NB4 (cell line): ENCODE data around the gene HTR7.

Experiments used
- MYC ChIP-seq: IDR thresholded peaks from 2 replicates; pipeline ENCODE4 v1.6.1; 2011; ENCODE audit warnings: low read depth, low read length
- POLR2A ChIP-seq: IDR thresholded peaks from 2 replicates; pipeline ENCODE4 v1.6.1; 2011; ENCODE audit warnings: mild to moderate bottlenecking; ENCODE audit not compliant: insufficient read length; ENCODE audit errors: extremely low read depth
- TF ChIP-seq, protein P1 (sequence below): IDR thresholded peaks from one replicate; pipeline ENCODE4 v1.5.1; 2012; ENCODE audit warnings: low read depth, low read length
- TF ChIP-seq, protein P2 (sequence below): IDR thresholded peaks from 2 replicates; pipeline ENCODE4 v1.6.1; 2011; ENCODE audit warnings: low read depth, low read length

- TF ChIP-seq, protein P1, sequence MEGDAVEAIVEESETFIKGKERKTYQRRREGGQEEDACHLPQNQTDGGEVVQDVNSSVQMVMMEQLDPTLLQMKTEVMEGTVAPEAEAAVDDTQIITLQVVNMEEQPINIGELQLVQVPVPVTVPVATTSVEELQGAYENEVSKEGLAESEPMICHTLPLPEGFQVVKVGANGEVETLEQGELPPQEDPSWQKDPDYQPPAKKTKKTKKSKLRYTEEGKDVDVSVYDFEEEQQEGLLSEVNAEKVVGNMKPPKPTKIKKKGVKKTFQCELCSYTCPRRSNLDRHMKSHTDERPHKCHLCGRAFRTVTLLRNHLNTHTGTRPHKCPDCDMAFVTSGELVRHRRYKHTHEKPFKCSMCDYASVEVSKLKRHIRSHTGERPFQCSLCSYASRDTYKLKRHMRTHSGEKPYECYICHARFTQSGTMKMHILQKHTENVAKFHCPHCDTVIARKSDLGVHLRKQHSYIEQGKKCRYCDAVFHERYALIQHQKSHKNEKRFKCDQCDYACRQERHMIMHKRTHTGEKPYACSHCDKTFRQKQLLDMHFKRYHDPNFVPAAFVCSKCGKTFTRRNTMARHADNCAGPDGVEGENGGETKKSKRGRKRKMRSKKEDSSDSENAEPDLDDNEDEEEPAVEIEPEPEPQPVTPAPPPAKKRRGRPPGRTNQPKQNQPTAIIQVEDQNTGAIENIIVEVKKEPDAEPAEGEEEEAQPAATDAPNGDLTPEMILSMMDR = no peak
- TF ChIP-seq POLR2A (no peak), MYC (no peak)
- TF ChIP-seq, protein P2, sequence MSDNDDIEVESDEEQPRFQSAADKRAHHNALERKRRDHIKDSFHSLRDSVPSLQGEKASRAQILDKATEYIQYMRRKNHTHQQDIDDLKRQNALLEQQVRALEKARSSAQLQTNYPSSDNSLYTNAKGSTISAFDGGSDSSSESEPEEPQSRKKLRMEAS = no peak
Measured at GRCh38 chr10:90707657-90708056, 150.2 kb downstream of the HTR7 start.
